IPS DF 6.9 (cell line): ENCODE results near the gene SELENOF.
"Not testable (repeated sequence)": the region's sequence is repeated elsewhere in the genome, so short reads cannot be mapped to it uniquely, and the experiment has no call there.

Experiments used
- DNase-seq: peaks from one replicate; pipeline ENCODE4 v3.0.0-alpha.2; 2013; ENCODE audit warnings: low read depth, low spot score
- H3K27ac ChIP-seq: one replicate; pipeline ENCODE4 v1.5.1; 2013; ENCODE audit warnings: low read length, control low read depth
- H3K27me3 ChIP-seq: 2 replicates; pipeline ENCODE4 v1.6.1; 2013; ENCODE audit warnings: mild to moderate bottlenecking, low read length; ENCODE audit not compliant: control insufficient read depth, insufficient read depth
- H3K36me3 ChIP-seq: 2 replicates; pipeline ENCODE4 v1.6.1; 2013; ENCODE audit warnings: low read length; ENCODE audit not compliant: control insufficient read depth, insufficient read depth
- H3K4me1 ChIP-seq: 2 replicates; pipeline ENCODE4 v1.6.1; 2013; ENCODE audit warnings: low read length; ENCODE audit not compliant: control insufficient read depth, insufficient read depth
- H3K4me3 ChIP-seq: 2 replicates; pipeline ENCODE4 v1.5.1; 2013; ENCODE audit warnings: mild to moderate bottlenecking, low read length
- H3K9me3 ChIP-seq: 2 replicates; pipeline ENCODE4 v1.6.1; 2013; ENCODE audit warnings: low read length, inconsistent platforms; ENCODE audit not compliant: control insufficient read depth, insufficient read depth
- WGBS: extraction: QIAGEN DNeasy Blood & Tissue Kit; methylation state at CpG from one replicate; pipeline ENCODE4 v1.1.7; 2013; ENCODE audit warnings: mixed read lengths, missing lambda C conversion rate; ENCODE audit not compliant: insufficient read length, insufficient coverage; 5-methylcytosine and 5-hydroxymethylcytosine counted together

Gene SELENOF

GRCh38 chr1:86922445-86922844 is 8.5 kb upstream of the SELENOF start:
- H3K36me3 ChIP-seq = no peaks in the 10 kb centered on the region
- no peaks in the 10 kb centered on the region for H3K4me1 ChIP-seq
- H3K27ac ChIP-seq = no peak overlapping the region
- no CpG with 5 or more reads among the region's 1 CpG for WGBS
- no peaks in the 10 kb centered on the region for H3K27me3 ChIP-seq
- H3K4me3 ChIP-seq = no peak overlapping the region
- DNase-seq = no peak
- peaks cover 4% of the 10 kb centered on the region for H3K9me3 ChIP-seq

GRCh38 chr1:86916752-86917151 is 2.8 kb upstream of the SELENOF start:
- no CpG with 5 or more reads among the region's 1 CpG for whole genome bisulfite sequencing
- DNase-seq = no peak
- Histone ChIP-seq H3K4me3 (no peak overlapping the region), H3K4me1 (no peaks in the 10 kb centered on the region), H3K27ac (no peak overlapping the region), H3K36me3 (no peaks in the 10 kb centered on the region), H3K9me3 (no peaks in the 10 kb centered on the region), H3K27me3 (no peaks in the 10 kb centered on the region)

- H3K36me3 ChIP-seq = no peaks in the 10 kb centered on the region
- no peak overlapping the region for H3K27ac ChIP-seq
- peak overlapping the region; percentile 83 for H3K4me3 ChIP-seq
- 100% methylated on average over 3 of the region's 14 CpGs for WGBS
- H3K4me1 ChIP-seq = no peaks in the 10 kb centered on the region
- H3K9me3 ChIP-seq = no peaks in the 10 kb centered on the region
- DNase-seq = no peak
- no peaks in the 10 kb centered on the region for H3K27me3 ChIP-seq
These were observed 1.9 kb upstream of the SELENOF start for GRCh38 chr1:86915737-86916235.

GRCh38 chr1:86914998-86915736 is 1.2 kb upstream of the SELENOF start:
- H3K4me3 ChIP-seq = peak overlapping the region; percentile 83
- WGBS = no CpG with 5 or more reads among the region's 43 CpGs
- no peaks in the 10 kb centered on the region for H3K36me3 ChIP-seq
- H3K27me3 ChIP-seq = no peaks in the 10 kb centered on the region
- DNase-seq = no peak
- H3K9me3 ChIP-seq = no peaks in the 10 kb centered on the region
- H3K27ac ChIP-seq = no peak overlapping the region
- H3K4me1 ChIP-seq = no peaks in the 10 kb centered on the region

GRCh38 chr1:86914601-86914997 is 673 bp upstream of the SELENOF start, which contains the start of gene HS2ST1:
Gene HS2ST1 (plus strand): TSS chr1:86914635.
- Histone ChIP-seq H3K27me3 (no peaks in the 10 kb centered on the region), H3K36me3 (no peaks in the 10 kb centered on the region), H3K9me3 (no peaks in the 10 kb centered on the region), H3K4me1 (no peaks in the 10 kb centered on the region), H3K27ac (no peak within 1 kb of the TSS), H3K4me3 (peak within 1 kb of the TSS; percentile 83)
- WGBS = no CpG with 5 or more reads among the region's 45 CpGs
- DNase-seq = no peak

GRCh38 chr1:86913399-86913895 is 479 bp downstream of the SELENOF start:
- no peak overlapping the region for H3K27ac ChIP-seq
- H3K9me3 ChIP-seq = no peaks in the 10 kb centered on the region
- H3K36me3 ChIP-seq = no peaks in the 10 kb centered on the region
- no peaks in the 10 kb centered on the region for H3K4me1 ChIP-seq
- H3K4me3 ChIP-seq = peak overlapping the region; percentile 70
- no CpG with 5 or more reads among the region's 17 CpGs for WGBS
- H3K27me3 ChIP-seq = no peaks in the 10 kb centered on the region
- no peak for DNase-seq

- Histone ChIP-seq H3K36me3 (no peaks in the 10 kb centered on the region), H3K4me1 (no peaks in the 10 kb centered on the region), H3K27ac (no peak overlapping the region), H3K27me3 (no peaks in the 10 kb centered on the region), H3K9me3 (no peaks in the 10 kb centered on the region), H3K4me3 (no peak overlapping the region; the same call in 1 of the 2 replicates)
- no peak for DNase-seq
- no CpG with 5 or more reads among the region's 6 CpGs for WGBS
These were observed 1.5 kb downstream of the SELENOF start for GRCh38 chr1:86912281-86912900.

- H3K4me1 ChIP-seq = no peaks in the 10 kb centered on the region
- no CpG with 5 or more reads among the region's 2 CpGs for WGBS
- H3K27ac ChIP-seq = no peak overlapping the region
- no peaks in the 10 kb centered on the region for H3K27me3 ChIP-seq
- no peaks in the 10 kb centered on the region for H3K9me3 ChIP-seq
- H3K36me3 ChIP-seq = no peaks in the 10 kb centered on the region; the same call in 1 of the 2 replicates
- H3K4me3 ChIP-seq = no peak overlapping the region
- DNase-seq = no peak
These were observed 7.5 kb downstream of the SELENOF start for GRCh38 chr1:86906419-86906818.

GRCh38 chr1:86905875-86906274 is 8.1 kb downstream of the SELENOF start:
- no peak for DNase-seq
- Histone ChIP-seq H3K36me3 (no peaks in the 10 kb centered on the region; the same call in 1 of the 2 replicates), H3K4me1 (no peaks in the 10 kb centered on the region), H3K9me3 (no peaks in the 10 kb centered on the region), H3K27ac (no peak overlapping the region), H3K27me3 (no peaks in the 10 kb centered on the region), H3K4me3 (no peak overlapping the region)
- no CpG with 5 or more reads among the region's 1 CpG for WGBS

GRCh38 chr1:86899401-86899800 is 14.5 kb downstream of the SELENOF start:
- not testable (repeated sequence) for H3K27me3 ChIP-seq, H3K4me1 ChIP-seq, H3K27ac ChIP-seq, H3K36me3 ChIP-seq, H3K4me3 ChIP-seq, H3K9me3 ChIP-seq, DNase-seq
- WGBS = no CpG with 5 or more reads among the region's 33 CpGs
